Choroid plexus epithelial cell (primary cell): Measurements from ENCODE around the gene TMEM158.
A peak's percentile ranks its signal among the peaks of the same experiment; 100 is the strongest.

ENCODE experiments used
- DNase-seq: peaks from one replicate; pipeline ENCODE4 v3.0.0-alpha.2; 2010; ENCODE audit warnings: low read depth
- H3K4me3 ChIP-seq: 2 replicates; pipeline ENCODE4 v1.5.1; 2011; ENCODE audit warnings: low read depth, mild to moderate bottlenecking, control low read depth, low read length, moderate library complexity
- CTCF ChIP-seq: conservative IDR thresholded peaks from 2 replicates; pipeline ENCODE4 v1.5.1; 2011; ENCODE audit warnings: low read depth, mild to moderate bottlenecking, control low read depth, inconsistent platforms, low read length, moderate library complexity

Gene TMEM158

GRCh38 chr3:45223889-45224727 lies 2.0 kb downstream of the TMEM158 start:
- TF ChIP-seq CTCF: no peak
- peak; percentile 44 for DNase-seq
- peak overlapping the region; percentile 67 for H3K4me3 ChIP-seq

- no peak overlapping the region for H3K4me3 ChIP-seq
- no peak for TF ChIP-seq CTCF
- no peak for DNase-seq
These were observed 6.4 kb downstream of the TMEM158 start for GRCh38 chr3:45219694-45220093.

- peak; percentile 65 for DNase-seq
- no peak overlapping the region for H3K4me3 ChIP-seq
- TF ChIP-seq CTCF: no peak
These were observed 7.3 kb downstream of the TMEM158 start for GRCh38 chr3:45218578-45219390.

GRCh38 chr3:45216021-45216609 lies 10.0 kb downstream of the TMEM158 start:
- TF ChIP-seq CTCF: no peak
- no peak for DNase-seq
- no peak overlapping the region for H3K4me3 ChIP-seq

- no peak for TF ChIP-seq CTCF
- DNase-seq: no peak
- H3K4me3 ChIP-seq: no peak overlapping the region
These were observed 10.6 kb downstream of the TMEM158 start for GRCh38 chr3:45215466-45215865.

GRCh38 chr3:45214061-45214680 lies 11.9 kb downstream of the TMEM158 start:
- no peak for DNase-seq
- H3K4me3 ChIP-seq: no peak overlapping the region
- no peak for TF ChIP-seq CTCF
